H1 (cell line): ENCODE results near the gene SLC25A21. TPM values are rescaled to one million over a fixed set of nuclear protein-coding genes. Genes with fewer than 3 reads are reported as not detected.

Experiments
- CTCF ChIA-PET: fragments of 300-600 bp; sonication (Branson Sonifier 250); formaldehyde crosslinking; loops from one replicate; lab custom pipeline; 2021; ENCODE audit not compliant: partially characterized antibody; lab: Charles Lee
- POLR2A ChIA-PET: fragments of 300-600 bp; sonication (Branson Sonifier 250); formaldehyde crosslinking; loops from one replicate; lab custom pipeline; 2021; ENCODE audit warnings: inconsistent platforms; ENCODE audit not compliant: partially characterized antibody; lab: Charles Lee
- DNase-seq, 2 experiments: peaks; one replicate each; pipeline versions ENCODE4 v3.0.0 to v3.0.0-alpha.2; 2010 to 2022; ENCODE audit warnings: low spot score in 2 of 2, low read depth in 1 of 2, mixed read lengths in 1 of 2
- FAIRE-seq: peaks from 2 replicates; lab custom pipeline; 2011; peaks lifted over from hg19 to GRCh38; lab: Jason Lieb, UNC
- H2AFZ ChIP-seq: 2 replicates; pipeline ENCODE4 v1.8.1; 2012; ENCODE audit warnings: low read length, inconsistent platforms
- H2AK5ac ChIP-seq: 2 replicates; pipeline ENCODE4 v1.6.1; 2013; ENCODE audit warnings: low read depth, low read length
- H2BK120ac ChIP-seq: replicated peaks from 2 replicates; pipeline ENCODE3; 2013; ENCODE audit warnings: low read depth, low read length, inconsistent platforms
- H2BK12ac ChIP-seq: 2 replicates; pipeline ENCODE4 v1.6.1; 2013; ENCODE audit warnings: low read depth, low read length
- H2BK15ac ChIP-seq: 2 replicates; pipeline ENCODE4 v1.6.1; 2013; ENCODE audit warnings: low read length
- H2BK20ac ChIP-seq: 2 replicates; pipeline ENCODE4 v1.6.1; 2013; ENCODE audit warnings: low read length
- H2BK5ac ChIP-seq: 2 replicates; pipeline ENCODE4 v1.6.1; 2013; ENCODE audit warnings: low read depth, low read length
- H3K14ac ChIP-seq: 2 replicates; pipeline ENCODE4 v1.6.1; 2013; ENCODE audit warnings: inconsistent platforms; ENCODE audit not compliant: insufficient read length
- H3K18ac ChIP-seq: 2 replicates; pipeline ENCODE4 v1.6.1; 2013; ENCODE audit warnings: low read length; ENCODE audit errors: extremely low read depth
- H3K23ac ChIP-seq: 2 replicates; pipeline ENCODE4 v1.6.1; 2013; ENCODE audit warnings: inconsistent platforms; ENCODE audit not compliant: insufficient read length
- H3K23me2 ChIP-seq: 2 replicates; pipeline ENCODE4 v1.6.1; 2013; ENCODE audit warnings: low read depth, low read length
- H3K27ac ChIP-seq: 2 replicates; pipeline ENCODE4 v1.6.1; 2011; ENCODE audit warnings: low read depth, low read length, inconsistent platforms
- H3K27me3 ChIP-seq, 4 experiments: replicated peaks in 1 of 4; 1 replicate in 1 of 4; 2 replicates in 3 of 4; pipeline versions ENCODE4 v1.6.1 to v1.8.1; 2011 to 2013; ENCODE audit warnings: low read length in 3 of 4, mild to moderate bottlenecking in 3 of 4, inconsistent platforms in 2 of 4, mixed read lengths in 2 of 4, moderate library complexity in 1 of 4; ENCODE audit not compliant: control insufficient read depth in 3 of 4, insufficient read depth in 3 of 4; ENCODE audit errors: extremely low read depth in 1 of 4
- H3K36me3 ChIP-seq, 4 experiments: 2 replicates each; pipeline versions ENCODE4 v1.6.1 to v1.8.1; 2011 to 2013; ENCODE audit warnings: mild to moderate bottlenecking in 4 of 4, low read length in 3 of 4, moderate library complexity in 2 of 4, control low read depth in 1 of 4, inconsistent platforms in 1 of 4; ENCODE audit not compliant: insufficient read depth in 4 of 4, control insufficient read depth in 2 of 4
- H3K4ac ChIP-seq: replicated peaks from 2 replicates; pipeline ENCODE3; 2013; ENCODE audit warnings: low read length, low read depth, mixed read lengths, inconsistent platforms; ENCODE audit not compliant: insufficient read length
- H3K4me1 ChIP-seq, 4 experiments: replicated peaks in 1 of 4; 1 replicate in 1 of 4; 2 replicates in 3 of 4; pipeline versions ENCODE4 v1.6.1 to v1.8.1; 2011 to 2013; ENCODE audit warnings: low read length in 3 of 4, inconsistent platforms in 2 of 4, mixed read lengths in 1 of 4; ENCODE audit not compliant: insufficient read depth in 4 of 4, control insufficient read depth in 3 of 4
- H3K4me2 ChIP-seq, 2 experiments: 2 replicates each; pipeline versions ENCODE4 v1.6.1 to v1.8.1; 2011 to 2013; ENCODE audit warnings: low read depth in 2 of 2, low read length in 2 of 2, control low read depth in 1 of 2, inconsistent platforms in 1 of 2, mild to moderate bottlenecking in 1 of 2; ENCODE audit not compliant: insufficient read depth in 1 of 2
- H3K4me3 ChIP-seq, 4 experiments: fragments of 200-600, 300-600 bp in 1 of 4; sonication (generic), shearing (Covaris generic), sonication (Bioruptor Twin) in 1 of 4; 2 replicates each; pipeline versions ENCODE4 v1.5.1 to v1.8.1; 2011 to 2016; ENCODE audit warnings: low read length in 4 of 4, low read depth in 3 of 4, control low read depth in 2 of 4, inconsistent platforms in 2 of 4, mild to moderate bottlenecking in 2 of 4, mixed read lengths in 1 of 4, moderate library complexity in 1 of 4; ENCODE audit not compliant: insufficient read depth in 2 of 4; ENCODE audit errors: extremely low read depth in 1 of 4
- H3K56ac ChIP-seq: replicated peaks from 2 replicates; pipeline ENCODE3; 2013; ENCODE audit warnings: low read depth, mild to moderate bottlenecking, mixed read lengths, low read length, inconsistent platforms; ENCODE audit not compliant: insufficient read length
- H3K79me1 ChIP-seq: 2 replicates; pipeline ENCODE4 v1.6.1; 2013; ENCODE audit warnings: low read depth, low read length, control low read depth
- H3K79me2 ChIP-seq, 2 experiments: 2 replicates each; pipeline versions ENCODE4 v1.6.1 to v1.8.1; 2012 to 2013; ENCODE audit warnings: low read length in 2 of 2, mild to moderate bottlenecking in 2 of 2, inconsistent platforms in 1 of 2; ENCODE audit not compliant: insufficient read depth in 2 of 2, control insufficient read depth in 1 of 2
- H3K9ac ChIP-seq, 4 experiments: replicated peaks in 1 of 4; 1 replicate in 1 of 4; 2 replicates in 3 of 4; pipeline versions ENCODE4 v1.6.1 to v1.8.1; 2011 to 2013; ENCODE audit warnings: low read depth in 3 of 4, low read length in 3 of 4, control low read depth in 2 of 4, mild to moderate bottlenecking in 2 of 4, moderate library complexity in 2 of 4, inconsistent platforms in 1 of 4; ENCODE audit errors: extremely low read depth in 1 of 4
- H3K9me3 ChIP-seq, 2 experiments: 2 replicates each; pipeline versions ENCODE4 v1.6.1 to v1.8.1; 2012 to 2013; ENCODE audit warnings: mild to moderate bottlenecking in 2 of 2, moderate library complexity in 2 of 2, control low read depth in 1 of 2, inconsistent platforms in 1 of 2, low read depth in 1 of 2, low read length in 1 of 2, mixed read lengths in 1 of 2; ENCODE audit not compliant: insufficient read depth in 2 of 2
- H4K20me1 ChIP-seq, 2 experiments: replicated peaks in 1 of 2; 2 replicates each; pipeline versions ENCODE3 to v1.8.1; 2011 to 2013; ENCODE audit warnings: inconsistent platforms in 2 of 2, low read length in 2 of 2, mild to moderate bottlenecking in 1 of 2; ENCODE audit not compliant: insufficient read depth in 2 of 2, control insufficient read depth in 1 of 2
- H4K5ac ChIP-seq: 2 replicates; pipeline ENCODE4 v1.6.1; 2013; ENCODE audit warnings: low read length, low read depth, mixed read lengths, inconsistent platforms; ENCODE audit not compliant: insufficient read length
- H4K8ac ChIP-seq: 2 replicates; pipeline ENCODE4 v1.8.0; 2013; ENCODE audit warnings: mild to moderate bottlenecking, moderate library complexity, low read length, inconsistent platforms; ENCODE audit not compliant: insufficient read depth; ENCODE audit errors: extremely low read depth
- H4K91ac ChIP-seq: replicated peaks from 2 replicates; pipeline ENCODE3; 2013; ENCODE audit warnings: low read length, mixed read lengths, inconsistent platforms; ENCODE audit not compliant: insufficient read length
- MAFK ChIP-seq: IDR thresholded peaks from 2 replicates; pipeline ENCODE4 v1.6.1; 2012; ENCODE audit warnings: low read depth, mild to moderate bottlenecking, improper control_type of control experiment, low read length
- NRF1 ChIP-seq: IDR thresholded peaks from 2 replicates; pipeline ENCODE4 v1.6.1; 2011; ENCODE audit warnings: mild to moderate bottlenecking, low read depth, low read length, improper control_type of control experiment
- TCF12 ChIP-seq: IDR thresholded peaks from 2 replicates; pipeline ENCODE4 v1.6.1; 2011; ENCODE audit warnings: low read depth, mild to moderate bottlenecking, low read length
- WGBS, 2 experiments: shearing (Covaris generic) in 1 of 2; methylation state at CpG; one replicate each; pipeline versions ENCODE4 v1.1.6 to v1.1.7; 2013 to 2015; ENCODE audit warnings: low lambda C conversion rate in 2 of 2, mixed read lengths in 2 of 2, inconsistent platforms in 1 of 2, low coverage in 1 of 2, missing lambda C conversion rate in 1 of 2; ENCODE audit not compliant: insufficient replicate concordance in 2 of 2, insufficient coverage in 1 of 2, insufficient read length in 1 of 2; ENCODE audit errors: extremely low coverage in 1 of 2, missing lambda C conversion rate in 1 of 2; 5-methylcytosine and 5-hydroxymethylcytosine counted together
- polyA plus RNA-seq, 7 experiments: library from polyadenylated mRNA; depleted of rRNA in 3 of 7; stranded (reverse) in 5 of 7; unstranded in 2 of 7; fragments of >200 nt in 5 of 7; fragments of 200-250 nt in 2 of 7; gene quantifications; 1 replicate in 5 of 7; 2 replicates in 1 of 7; 4 replicates in 1 of 7; pipeline versions ENCODE4 v1.2.1 to v1.2.3, GENCODE V29; 2011 to 2013; ENCODE audit warnings: missing spikeins in 2 of 7, mixed read lengths in 2 of 7
- total RNA-seq: library from RNA; stranded (reverse); fragmentation: NEBNext Ultra II Directional; extraction: Animal tissue kit (Norgen Biotek cat#: 25700); gene quantifications from 2 replicates; pipeline ENCODE4 v1.2.1, GENCODE V29; 2021
- TF ChIP-seq, protein P1 (sequence below): IDR thresholded peaks from 2 replicates; pipeline ENCODE4 v1.6.1; 2012; ENCODE audit warnings: inconsistent platforms

SLC25A21 gene
- total and polyA plus RNA-seq, 2 of the 8 experiments (the other 6 are each of a cell fraction or from before 2014, with no cell fraction given), result 6.9 to 15.7 TPM

DNA sequence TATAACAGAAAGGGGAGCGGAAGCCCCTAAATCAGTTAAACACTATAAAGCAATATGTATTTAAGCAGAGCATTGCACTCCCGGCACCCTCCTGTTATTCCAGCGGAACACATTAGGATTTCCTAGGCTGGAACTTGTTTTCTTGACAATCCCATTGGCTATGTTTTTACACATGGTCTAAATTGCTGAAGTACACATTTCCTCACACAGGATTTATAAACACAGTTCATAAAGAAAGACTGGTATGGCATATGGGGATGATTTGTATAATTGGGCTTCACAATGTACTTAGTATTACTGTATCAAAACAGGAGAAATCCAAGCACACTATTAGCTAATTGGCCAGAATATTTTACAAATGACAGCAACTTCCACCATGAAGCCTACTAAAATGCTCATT is 487.5 kb downstream of the SLC25A21 start:
- Histone ChIP-seq H2BK20ac (no peak overlapping the region), H3K4me2 (no peak overlapping the region), H4K20me1 (no peaks in the 10 kb centered on the region), H2AFZ (no peak overlapping the region), H3K4me1 (peaks cover 0 to 12% (median 0%) of the 10 kb centered on the region in 4 experiments; a peak in 3 of 7 replicates), H3K4ac (no peak overlapping the region), H2BK15ac (no peak overlapping the region), H3K79me2 (no peaks in the 10 kb centered on the region), H2BK12ac (no peak overlapping the region), H3K23ac (no peak overlapping the region), H2BK5ac (no peak overlapping the region), H3K36me3 (no peaks in the 10 kb centered on the region), H4K5ac (no peak overlapping the region), H3K79me1 (no peaks in the 10 kb centered on the region), H4K8ac (no peak overlapping the region), H3K27ac (no peak overlapping the region), H3K4me3 (no peak overlapping the region), H2BK120ac (no peak overlapping the region), H3K9me3 (no peaks in the 10 kb centered on the region), H4K91ac (no peak overlapping the region), H3K27me3 (no peaks in the 10 kb centered on the region), H3K56ac (no peak overlapping the region), H2AK5ac (no peak overlapping the region), H3K18ac (no peak overlapping the region), H3K14ac (no peak overlapping the region), H3K23me2 (no peaks in the 10 kb centered on the region; the same call in 1 of the 2 replicates), H3K9ac (no peak overlapping the region)
- TF ChIP-seq NRF1 (no peak), MAFK (no peak), TCF12 (no peak)
- TF ChIP-seq, protein P1, sequence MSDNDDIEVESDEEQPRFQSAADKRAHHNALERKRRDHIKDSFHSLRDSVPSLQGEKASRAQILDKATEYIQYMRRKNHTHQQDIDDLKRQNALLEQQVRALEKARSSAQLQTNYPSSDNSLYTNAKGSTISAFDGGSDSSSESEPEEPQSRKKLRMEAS, result no peak
- 95% methylated on average over 3 of the region's 3 CpGs; no CpG with 5 or more reads in 1 of the 2 experiments for WGBS, 2 experiments
- FAIRE-seq, result no peak
- ChIA-PET POLR2A (no interaction called here), CTCF (interaction anchor here (0.6 to 2.5 kb wide), 5 partner anchors 9 to 62 kb away, joined by 3 to 7 read pairs (median 4); no protein-coding TSS in a partner anchor)
- DNase-seq, result no peak
